Ascending aorta (tissue), 2 donors: ENCODE data around the gene EME2. TPM values are rescaled to one million over a fixed set of nuclear protein-coding genes. Genes with fewer than 3 reads are reported as not detected.
A peak's percentile ranks its signal among the peaks of the same experiment; 100 is the strongest.

Source experiments
- DNase-seq, 2 donors: peaks; one replicate each; pipeline ENCODE4 v3.0.0-alpha.2; 2019; ENCODE audit warnings: low spot score in 2 of 2
- H3K27ac ChIP-seq, 2 donors: fragments of 200-600 bp; sonication (generic); one replicate each; pipeline ENCODE4 v1.5.1; 2016 to 2017; ENCODE audit warnings: mild to moderate bottlenecking in 1 of 2
- H3K27me3 ChIP-seq: fragments of 200-600 bp; sonication (generic); one replicate; pipeline ENCODE4 v1.5.1; 2017
- H3K36me3 ChIP-seq, 2 donors: fragments of 200-600 bp; sonication (generic); one replicate each; pipeline ENCODE4 v1.5.1; 2016
- H3K4me1 ChIP-seq, 2 donors: fragments of 200-600 bp; sonication (generic); one replicate each; pipeline ENCODE4 v1.5.1; 2016 to 2017; ENCODE audit warnings: mild to moderate bottlenecking in 1 of 2
- H3K4me3 ChIP-seq, 2 donors: fragments of 200-600 bp; sonication (generic); one replicate each; pipeline ENCODE4 v1.5.1; 2016 to 2017; ENCODE audit warnings: mild to moderate bottlenecking in 1 of 2
- H3K9me3 ChIP-seq, 2 donors: fragments of 200-600 bp; sonication (generic); one replicate each; pipeline ENCODE4 v1.5.1; 2016
- intact Hi-C: fragments of 100-400 bp; cut with DNase I; formaldehyde crosslinking; loops from one replicate; pipeline ENCODE4 v1.15.1; 2023
- total RNA-seq: library from RNA; depleted of rRNA; stranded (reverse); fragments of >200 nt; gene quantifications from one replicate; pipeline ENCODE4 v1.1.0, GENCODE V29; 2016
- TF ChIP-seq, protein P1 (sequence below), 3 experiments: fragments of 200-600 bp in 2 of 3; fragments of 450-650 bp in 1 of 3; sonication (generic) in 2 of 3; IDR thresholded peaks; one replicate each; pipeline ENCODE4 v1.5.1; 2016 to 2019; ENCODE audit warnings: antibody characterized with exemption in 3 of 3, mild to moderate bottlenecking in 1 of 3, moderate library complexity in 1 of 3

The EME2 gene
- total RNA-seq, 1 donor from 2014 or later = 25.3 TPM

DNA sequence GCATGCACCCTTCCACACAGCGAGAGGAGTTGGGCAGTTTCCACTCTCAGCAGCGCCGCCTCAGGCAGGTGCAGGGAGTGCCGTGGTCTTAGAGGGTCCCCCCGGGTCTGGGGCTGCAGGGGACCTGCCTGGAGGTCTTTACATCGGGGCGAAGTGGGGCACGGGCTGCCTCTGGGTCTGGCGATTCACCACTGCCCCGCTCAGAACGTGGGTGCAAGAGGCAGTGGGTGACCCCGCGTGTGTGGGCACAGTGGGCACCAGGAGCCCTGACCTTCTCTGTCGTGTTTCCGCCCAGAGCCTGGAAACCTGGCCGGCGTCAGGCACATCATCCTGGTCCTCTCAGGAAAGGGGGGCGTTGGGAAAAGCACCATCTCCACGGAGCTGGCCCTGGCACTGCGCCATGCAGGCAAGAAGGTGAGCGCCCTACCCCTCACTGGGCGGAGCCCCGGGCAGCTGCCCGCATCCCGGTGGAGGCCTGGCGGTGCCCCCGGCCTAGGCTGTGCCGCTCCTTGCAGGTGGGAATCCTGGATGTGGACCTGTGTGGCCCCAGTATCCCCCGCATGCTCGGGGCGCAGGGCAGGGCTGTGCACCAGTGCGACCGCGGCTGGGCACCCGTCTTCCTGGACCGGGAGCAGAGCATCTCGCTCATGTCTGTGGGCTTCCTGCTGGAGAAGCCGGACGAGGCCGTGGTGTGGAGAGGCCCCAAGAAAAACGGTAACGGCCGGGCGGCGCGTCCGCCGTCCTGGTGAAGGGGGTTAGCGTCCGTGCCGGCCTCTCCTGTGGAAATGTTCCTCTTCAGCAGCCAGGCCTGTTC is 13.8 kb downstream of the EME2 start:
- TF ChIP-seq, protein P1, sequence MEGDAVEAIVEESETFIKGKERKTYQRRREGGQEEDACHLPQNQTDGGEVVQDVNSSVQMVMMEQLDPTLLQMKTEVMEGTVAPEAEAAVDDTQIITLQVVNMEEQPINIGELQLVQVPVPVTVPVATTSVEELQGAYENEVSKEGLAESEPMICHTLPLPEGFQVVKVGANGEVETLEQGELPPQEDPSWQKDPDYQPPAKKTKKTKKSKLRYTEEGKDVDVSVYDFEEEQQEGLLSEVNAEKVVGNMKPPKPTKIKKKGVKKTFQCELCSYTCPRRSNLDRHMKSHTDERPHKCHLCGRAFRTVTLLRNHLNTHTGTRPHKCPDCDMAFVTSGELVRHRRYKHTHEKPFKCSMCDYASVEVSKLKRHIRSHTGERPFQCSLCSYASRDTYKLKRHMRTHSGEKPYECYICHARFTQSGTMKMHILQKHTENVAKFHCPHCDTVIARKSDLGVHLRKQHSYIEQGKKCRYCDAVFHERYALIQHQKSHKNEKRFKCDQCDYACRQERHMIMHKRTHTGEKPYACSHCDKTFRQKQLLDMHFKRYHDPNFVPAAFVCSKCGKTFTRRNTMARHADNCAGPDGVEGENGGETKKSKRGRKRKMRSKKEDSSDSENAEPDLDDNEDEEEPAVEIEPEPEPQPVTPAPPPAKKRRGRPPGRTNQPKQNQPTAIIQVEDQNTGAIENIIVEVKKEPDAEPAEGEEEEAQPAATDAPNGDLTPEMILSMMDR (IDR thresholded peaks at IDR 0.05) = no peak
- intact Hi-C loops = no loop called here
- Histone ChIP-seq H3K4me3 (no peak overlapping the region), H3K4me1 (peaks cover 6 to 19% of the 10 kb centered on the region in 2 donors), H3K27ac (no peak overlapping the region), H3K9me3 (no peaks in the 10 kb centered on the region), H3K27me3 (no peaks in the 10 kb centered on the region), H3K36me3 (peaks cover 37 to 45% of the 10 kb centered on the region in 2 donors)
- no peak for DNase-seq

DNA sequence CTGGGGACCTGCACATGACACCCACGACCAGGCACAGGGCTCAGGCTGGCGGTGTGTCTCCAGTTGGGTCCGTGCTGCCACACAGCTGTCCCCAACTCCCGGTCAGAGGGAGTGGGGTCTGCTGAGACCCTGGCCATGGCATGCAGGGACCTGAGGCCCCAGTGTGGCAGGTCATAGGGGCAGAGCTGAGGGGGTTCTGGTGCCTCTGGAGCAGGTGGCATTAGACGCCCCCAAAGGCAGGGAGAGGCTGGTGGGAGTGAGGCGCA is 14.4 kb downstream of the EME2 start:
- TF ChIP-seq, protein P1 (IDR thresholded peaks at IDR 0.05) = no peak

DNA sequence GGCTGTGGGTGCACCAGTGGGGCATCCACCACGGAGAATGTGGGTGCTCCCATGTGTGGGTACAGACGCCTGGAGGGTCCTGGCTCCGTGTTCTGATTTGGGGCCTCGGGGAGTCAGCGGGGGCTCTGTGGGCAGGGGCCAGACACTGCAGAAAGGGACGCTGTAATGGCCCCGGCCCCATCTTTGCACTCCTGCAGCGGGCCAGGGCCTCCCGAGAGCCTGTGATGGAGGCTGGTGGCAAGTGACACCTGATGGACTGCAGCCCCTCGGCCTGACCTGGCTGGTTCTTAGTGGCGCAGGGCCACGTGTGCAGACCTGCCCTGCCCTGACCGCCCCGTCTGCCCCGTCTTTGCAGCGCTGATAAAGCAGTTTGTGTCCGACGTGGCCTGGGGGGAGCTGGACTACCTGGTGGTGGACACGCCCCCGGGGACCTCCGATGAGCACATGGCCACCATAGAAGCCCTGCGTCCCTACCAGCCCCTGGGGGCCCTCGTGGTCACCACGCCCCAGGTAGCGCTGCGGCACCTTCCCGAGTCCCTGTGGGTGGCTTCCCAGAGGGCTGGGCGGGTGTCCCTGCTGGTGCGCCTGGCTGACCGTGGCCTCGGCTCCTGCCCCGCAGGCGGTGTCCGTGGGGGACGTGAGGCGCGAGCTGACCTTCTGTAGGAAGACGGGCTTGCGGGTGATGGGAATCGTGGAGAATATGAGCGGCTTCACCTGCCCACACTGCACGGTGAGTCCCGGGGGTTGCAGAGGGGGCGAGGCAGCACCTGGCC is 14.9 kb downstream of the EME2 start:
- intact Hi-C loops = no loop called here
- no peaks in the 10 kb centered on the region for H3K9me3 ChIP-seq
- H3K36me3 ChIP-seq = peaks cover 37 to 49% of the 10 kb centered on the region in 2 donors
- no peak overlapping the region for H3K27ac ChIP-seq
- H3K27me3 ChIP-seq = no peaks in the 10 kb centered on the region
- TF ChIP-seq, protein P1 (IDR thresholded peaks at IDR 0.05) = no peak
- DNase-seq = peak; percentile 5 to 59
- no peak overlapping the region for H3K4me3 ChIP-seq
- peaks cover 5 to 15% of the 10 kb centered on the region in 2 donors for H3K4me1 ChIP-seq

More for the DNA sequence above, 14.4 kb downstream of the EME2 start:
- H3K9me3 ChIP-seq = no peaks in the 10 kb centered on the region
- no peak overlapping the region for H3K27ac ChIP-seq
- H3K36me3 ChIP-seq = peaks cover 37 to 49% of the 10 kb centered on the region in 2 donors
- intact Hi-C loops = no loop called here
- no peaks in the 10 kb centered on the region for H3K27me3 ChIP-seq
- H3K4me1 ChIP-seq = peaks cover 5 to 15% of the 10 kb centered on the region in 2 donors
- no peak for DNase-seq
- H3K4me3 ChIP-seq = no peak overlapping the region

DNA sequence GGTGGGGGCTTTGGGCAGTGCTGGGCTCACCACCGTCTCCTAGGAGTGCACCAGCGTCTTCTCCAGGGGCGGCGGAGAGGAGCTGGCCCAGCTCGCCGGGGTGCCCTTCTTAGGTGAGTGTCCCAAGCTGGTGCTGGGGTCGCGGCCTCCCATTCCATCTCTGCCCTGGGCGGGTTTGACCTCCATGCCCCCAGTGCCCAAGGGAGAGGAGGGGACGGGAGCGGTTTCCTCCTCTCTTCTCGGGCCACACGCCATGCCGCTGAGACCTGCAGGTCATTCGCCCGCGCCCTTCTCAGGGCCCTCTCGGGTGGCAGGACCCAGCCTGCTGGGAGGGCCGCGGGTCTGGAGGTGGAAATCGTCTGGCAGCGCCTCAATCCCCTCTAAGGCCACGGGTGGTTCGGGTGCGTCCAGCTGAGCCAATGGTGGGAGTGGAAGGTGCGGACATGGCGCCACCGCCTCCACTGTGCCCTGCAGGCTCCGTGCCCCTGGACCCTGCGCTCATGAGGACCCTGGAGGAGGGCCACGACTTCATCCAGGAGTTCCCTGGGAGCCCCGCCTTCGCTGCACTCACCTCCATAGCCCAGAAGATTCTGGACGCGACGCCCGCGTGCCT is 15.6 kb downstream of the EME2 start:
- Histone ChIP-seq H3K27ac (no peak overlapping the region), H3K27me3 (no peaks in the 10 kb centered on the region), H3K4me1 (peaks cover 5 to 15% of the 10 kb centered on the region in 2 donors), H3K9me3 (no peaks in the 10 kb centered on the region), H3K36me3 (peaks cover 37 to 49% of the 10 kb centered on the region in 2 donors), H3K4me3 (no peak overlapping the region)
- TF ChIP-seq, protein P1 (IDR thresholded peaks at IDR 0.05) = no peak
- peak in 1 of 2 donors; percentile 57 for DNase-seq
- intact Hi-C loops = no loop called here

DNA sequence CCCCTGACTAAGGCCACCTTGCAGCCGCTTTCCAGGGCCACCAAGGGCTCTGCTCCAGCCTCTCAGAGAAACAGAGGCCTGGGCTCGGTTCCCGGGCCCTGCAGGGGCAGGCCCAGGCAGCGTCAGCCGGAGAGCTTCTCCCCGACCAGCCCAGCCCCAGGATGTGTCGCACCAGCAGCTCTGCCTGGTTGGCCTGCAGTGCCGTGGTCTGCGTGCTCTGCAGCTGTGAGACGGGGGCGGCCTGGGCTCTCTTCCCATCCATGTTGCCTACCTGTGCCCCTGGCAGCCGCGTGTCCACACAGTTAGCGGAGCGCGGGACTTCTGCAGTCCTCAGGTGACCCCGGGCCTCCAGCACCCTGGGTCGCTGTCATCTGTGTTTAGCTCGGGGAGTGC is 16.1 kb downstream of the EME2 start:
- Histone ChIP-seq H3K4me1 (peaks cover 5 to 15% of the 10 kb centered on the region in 2 donors), H3K4me3 (no peak overlapping the region), H3K27me3 (no peaks in the 10 kb centered on the region), H3K36me3 (peaks cover 37 to 49% of the 10 kb centered on the region in 2 donors), H3K27ac (no peak overlapping the region), H3K9me3 (no peaks in the 10 kb centered on the region)
- DNase-seq = peak; percentile 2 to 60
- intact Hi-C loops = no loop called here
- TF ChIP-seq, protein P1 (IDR thresholded peaks at IDR 0.05) = no peak
